A673 (cell line): ENCODE data around the gene GAS7. TPM values are rescaled to one million over a fixed set of nuclear protein-coding genes. Genes with fewer than 3 reads are reported as not detected.

Experiments
- BruUV-seq: library from RNA; stranded (reverse); fragments of 400-500 nt; replicated peaks from 2 replicates; lab custom pipeline; 2021; lab: Mats Ljungman, UMichigan
- CTCF ChIA-PET: fragments of 300-600 bp; sonication (Branson Sonifier 250); formaldehyde crosslinking; loops from one replicate; lab custom pipeline; 2022; ENCODE audit warnings: antibody characterized with exemption; lab: Charles Lee
- POLR2A ChIA-PET: fragments of 300-600 bp; sonication (Branson Sonifier 250); formaldehyde crosslinking; loops from one replicate; lab custom pipeline; 2022; ENCODE audit warnings: antibody characterized with exemption; ENCODE audit not compliant: low non-redundant PET; lab: Charles Lee
- DNase-seq: peaks from one replicate; pipeline ENCODE4 v3.0.0-alpha.2; 2015; ENCODE audit warnings: low spot score
- H3K27ac ChIP-seq: fragments of 200-600 bp; sonication (generic); 2 replicates; pipeline ENCODE4 v1.5.1; 2016; ENCODE audit warnings: mixed run types, low read depth, mild to moderate bottlenecking, mixed read lengths, antibody characterized with exemption, low read length; ENCODE audit not compliant: poor library complexity, severe bottlenecking
- H3K27me3 ChIP-seq: fragments of 200-600 bp; sonication (generic); replicated peaks from 2 replicates; pipeline ENCODE4 v1.6.1; 2017; ENCODE audit warnings: mixed run types, low read depth, mild to moderate bottlenecking, mixed read lengths, antibody characterized with exemption, low read length; ENCODE audit not compliant: insufficient read depth, poor library complexity
- H3K36me3 ChIP-seq: fragments of 200-600 bp; sonication (generic); 2 replicates; pipeline ENCODE4 v1.6.1; 2016; ENCODE audit warnings: mixed run types, mild to moderate bottlenecking, mixed read lengths, antibody characterized with exemption, low read length; ENCODE audit not compliant: insufficient read depth, poor library complexity, severe bottlenecking
- H3K4me1 ChIP-seq: fragments of 200-600 bp; sonication (generic); 2 replicates; pipeline ENCODE4 v1.6.1; 2017; ENCODE audit warnings: mixed run types, mild to moderate bottlenecking, mixed read lengths, antibody characterized with exemption, low read length; ENCODE audit not compliant: insufficient read depth, poor library complexity, severe bottlenecking
- H3K4me3 ChIP-seq: fragments of 200-600 bp; sonication (generic); 2 replicates; pipeline ENCODE4 v1.5.1; 2016; ENCODE audit warnings: low read depth, mixed run types, mild to moderate bottlenecking, mixed read lengths, low read length; ENCODE audit not compliant: poor library complexity, severe bottlenecking
- H3K9me3 ChIP-seq: fragments of 200-600 bp; sonication (generic); 2 replicates; pipeline ENCODE4 v1.6.1; 2016; ENCODE audit warnings: mixed run types, low read depth, mild to moderate bottlenecking, mixed read lengths, antibody characterized with exemption, low read length; ENCODE audit not compliant: poor library complexity, severe bottlenecking
- EZH2 ChIP-seq: fragments of 200-600 bp; sonication (generic); IDR thresholded peaks from 2 replicates; pipeline ENCODE4 v1.6.1; 2017; ENCODE audit warnings: borderline replicate concordance, low read depth, mild to moderate bottlenecking, mixed read lengths, antibody characterized with exemption, low read length; ENCODE audit not compliant: poor library complexity, severe bottlenecking
- intact Hi-C: fragments of 100-400 bp; cut with micrococcal nuclease; formaldehyde crosslinking; loops from one replicate; pipeline ENCODE4 v1.10.0; 2022; ENCODE audit not compliant: unreplicated experiment
- total RNA-seq: library from RNA; stranded (reverse); gene quantifications from 2 replicates; pipeline ENCODE4 v1.2.3, GENCODE V29; 2021
- TF ChIP-seq, protein P1 (sequence below): fragments of 300-800, 200-600 bp; sonication (generic); conservative IDR thresholded peaks from 2 replicates; pipeline ENCODE4 v1.5.1; 2017; ENCODE audit warnings: low read depth, mild to moderate bottlenecking, antibody characterized with exemption, low read length, moderate library complexity, mixed read lengths

Gene GAS7
- total RNA-seq, 1 experiment from 2014 or later: 2.3 TPM

DNA sequence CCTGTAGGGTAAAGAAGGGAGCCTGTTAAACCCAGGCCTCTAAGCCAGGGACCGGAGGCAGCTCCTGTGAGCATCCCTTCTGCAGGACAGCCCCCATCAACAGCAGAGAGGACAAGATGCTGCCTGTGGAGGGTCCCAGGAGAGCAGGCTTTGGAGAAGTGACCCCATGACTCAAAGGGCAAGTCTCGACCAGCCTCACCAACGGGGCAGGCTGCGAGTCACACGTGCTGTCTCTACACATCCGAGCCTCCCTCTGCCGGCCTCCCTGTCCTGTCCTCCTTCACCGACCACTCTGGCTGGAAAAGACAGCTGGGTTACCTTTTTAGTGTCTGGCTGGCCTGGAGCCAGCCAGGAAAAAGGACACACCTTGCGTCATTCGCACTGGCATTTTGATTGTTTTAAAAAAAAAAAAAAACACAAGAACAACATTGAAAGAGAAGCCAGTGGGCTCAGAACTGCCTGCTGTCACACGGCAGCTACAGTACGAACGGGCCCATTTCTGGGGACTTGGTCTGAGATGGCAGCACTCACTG lies 218.9 kb downstream of the GAS7 start:
- Histone ChIP-seq H3K4me1 (no peaks in the 10 kb centered on the region), H3K36me3 (no peaks in the 10 kb centered on the region), H3K4me3 (no peak overlapping the region), H3K9me3 (no peaks in the 10 kb centered on the region), H3K27ac (no peak overlapping the region), H3K27me3 (no peaks in the 10 kb centered on the region)
- BruUV-seq: no TSS peak
- DNase-seq: no peak
- intact Hi-C loops: no loop called here
- TF ChIP-seq EZH2: no peak
- ChIA-PET CTCF (no interaction called here), POLR2A (no interaction called here)

DNA sequence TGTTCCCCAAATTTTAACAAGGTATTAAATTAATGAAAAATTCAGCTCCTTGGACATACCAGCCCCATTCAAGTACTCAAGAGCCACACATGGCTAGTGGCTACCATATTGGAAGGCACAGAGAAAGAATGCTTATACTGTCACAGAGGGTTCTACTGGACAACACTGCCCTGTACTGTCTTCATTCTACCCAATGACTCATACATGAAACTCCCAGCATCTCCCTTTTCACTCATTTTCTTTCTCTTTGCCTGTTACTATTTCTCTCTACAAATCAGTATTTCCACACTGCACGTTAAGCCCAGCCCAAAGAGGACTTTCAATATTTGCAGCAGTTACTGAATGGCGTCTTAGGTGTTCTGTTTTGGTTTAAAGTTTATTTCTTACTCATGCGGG lies 221.2 kb downstream of the GAS7 start:
- BruUV-seq: no TSS peak
- TF ChIP-seq, protein P1, sequence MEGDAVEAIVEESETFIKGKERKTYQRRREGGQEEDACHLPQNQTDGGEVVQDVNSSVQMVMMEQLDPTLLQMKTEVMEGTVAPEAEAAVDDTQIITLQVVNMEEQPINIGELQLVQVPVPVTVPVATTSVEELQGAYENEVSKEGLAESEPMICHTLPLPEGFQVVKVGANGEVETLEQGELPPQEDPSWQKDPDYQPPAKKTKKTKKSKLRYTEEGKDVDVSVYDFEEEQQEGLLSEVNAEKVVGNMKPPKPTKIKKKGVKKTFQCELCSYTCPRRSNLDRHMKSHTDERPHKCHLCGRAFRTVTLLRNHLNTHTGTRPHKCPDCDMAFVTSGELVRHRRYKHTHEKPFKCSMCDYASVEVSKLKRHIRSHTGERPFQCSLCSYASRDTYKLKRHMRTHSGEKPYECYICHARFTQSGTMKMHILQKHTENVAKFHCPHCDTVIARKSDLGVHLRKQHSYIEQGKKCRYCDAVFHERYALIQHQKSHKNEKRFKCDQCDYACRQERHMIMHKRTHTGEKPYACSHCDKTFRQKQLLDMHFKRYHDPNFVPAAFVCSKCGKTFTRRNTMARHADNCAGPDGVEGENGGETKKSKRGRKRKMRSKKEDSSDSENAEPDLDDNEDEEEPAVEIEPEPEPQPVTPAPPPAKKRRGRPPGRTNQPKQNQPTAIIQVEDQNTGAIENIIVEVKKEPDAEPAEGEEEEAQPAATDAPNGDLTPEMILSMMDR: no peak
- TF ChIP-seq EZH2: no peak
- Histone ChIP-seq H3K4me3 (no peak overlapping the region), H3K4me1 (no peaks in the 10 kb centered on the region), H3K27me3 (no peaks in the 10 kb centered on the region), H3K27ac (no peak overlapping the region), H3K36me3 (no peaks in the 10 kb centered on the region), H3K9me3 (no peaks in the 10 kb centered on the region)
- intact Hi-C loops: no loop called here
- no peak for DNase-seq
- ChIA-PET POLR2A (no interaction called here), CTCF (no interaction called here)

DNA sequence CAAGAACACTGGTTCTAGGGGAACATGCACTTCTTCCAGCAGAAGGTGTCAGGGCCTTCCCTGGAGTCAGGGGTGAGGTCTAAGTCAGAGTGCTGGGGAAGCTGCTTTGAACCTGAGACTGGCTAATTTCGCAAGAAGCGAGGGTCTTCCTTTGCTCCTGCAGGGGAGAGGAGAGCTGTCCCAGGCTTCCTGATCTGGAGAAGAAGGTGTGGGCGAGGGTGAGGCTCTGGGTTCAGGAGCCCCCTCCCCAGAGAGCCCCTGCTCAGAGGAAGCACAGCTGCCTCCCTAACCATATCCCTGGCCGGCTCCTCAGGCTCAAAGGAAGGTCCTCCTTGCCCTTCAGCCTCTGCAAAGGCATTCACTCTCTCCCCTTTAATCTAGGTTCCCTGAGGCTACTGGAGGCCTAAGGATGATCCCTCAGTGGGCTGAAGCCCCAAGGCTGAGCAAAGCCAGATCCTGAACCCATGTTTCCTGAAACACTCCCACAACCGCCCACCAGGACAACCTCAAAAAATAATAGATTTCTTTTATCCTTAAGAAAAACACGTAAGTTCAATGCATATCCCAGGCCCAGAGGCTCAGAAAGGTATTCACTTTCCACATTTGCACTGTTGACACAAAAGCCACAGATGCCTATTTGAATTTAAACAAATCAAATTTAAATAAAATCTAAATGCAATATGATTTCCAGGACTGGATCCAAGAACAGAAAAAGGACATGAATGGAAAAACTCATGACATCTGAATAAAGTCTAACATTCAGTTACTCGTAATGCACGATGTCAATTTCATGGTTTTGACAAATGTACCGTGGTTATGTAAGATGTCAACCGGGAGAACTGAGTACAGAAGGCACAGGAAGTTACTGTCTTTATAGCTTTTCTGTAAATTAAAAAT lies 221.9 kb downstream of the GAS7 start:
- POLR2A ChIA-PET: no interaction called here
- TF ChIP-seq, protein P1: no peak
- no peak for TF ChIP-seq EZH2
- no peak overlapping the region for H3K27ac ChIP-seq
- no peaks in the 10 kb centered on the region for H3K27me3 ChIP-seq
- no peaks in the 10 kb centered on the region for H3K36me3 ChIP-seq
- BruUV-seq: no TSS peak
- CTCF ChIA-PET: no interaction called here
- no peak for DNase-seq
- no peaks in the 10 kb centered on the region for H3K4me1 ChIP-seq
- no peak overlapping the region for H3K4me3 ChIP-seq
- H3K9me3 ChIP-seq: no peaks in the 10 kb centered on the region
- intact Hi-C loops: no loop called here
